ENCODE data around the gene BCL6.
A peak's percentile ranks its signal among the peaks of the same experiment; 100 is the strongest.

Gene BCL6

DNA sequence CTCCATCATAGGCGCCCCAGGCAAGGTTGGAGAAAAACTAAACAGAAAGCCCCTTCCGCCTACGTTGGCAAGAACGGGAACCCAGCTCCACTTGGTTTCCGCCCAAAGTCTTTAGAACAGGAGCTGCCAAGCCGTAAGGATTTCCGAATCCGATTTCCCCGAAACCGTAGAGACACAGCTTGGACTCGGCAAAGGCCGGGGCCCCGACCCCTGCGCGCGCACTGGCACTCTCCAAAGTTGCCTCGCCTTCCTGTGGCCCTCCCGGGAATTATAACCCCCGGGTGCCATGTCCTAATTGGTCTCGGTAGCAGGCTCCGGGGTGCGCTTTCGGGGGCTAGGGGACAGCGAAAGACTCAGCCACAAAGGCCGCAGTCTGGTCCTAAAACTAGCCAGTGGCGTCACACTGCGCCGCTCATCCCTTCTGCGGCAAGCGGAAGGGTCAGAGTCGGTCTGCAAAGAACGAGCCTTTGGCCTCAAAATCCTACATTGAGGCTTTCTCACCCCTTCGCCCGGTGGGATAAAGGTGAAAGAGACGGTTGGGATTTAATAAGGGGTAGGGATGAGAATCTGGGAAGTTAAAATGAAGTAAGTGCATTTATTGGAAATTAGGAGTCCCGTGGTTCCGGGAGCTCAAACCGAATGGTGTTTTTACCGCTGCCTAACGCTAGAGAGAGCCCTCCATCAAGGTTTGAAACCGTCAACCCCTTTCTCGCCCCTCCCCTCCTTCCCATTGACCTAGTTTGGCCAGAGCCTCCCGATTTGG lies 6.8 kb downstream of the BCL6 start:
- Histone ChIP-seq H4K20me1 (ENCODE audit: insufficient read depth, low read length, poor library complexity, severe bottlenecking) (peaks cover 78% of the 10 kb centered on the region), H3K4me3 (ENCODE audit: low read length, poor library complexity, severe bottlenecking) (peak overlapping the region; percentile 96), H2AFZ (ENCODE audit: low read length) (peak overlapping the region; percentile 61), H3K9me3 (ENCODE audit: insufficient read depth, low read depth, low read length) (no peaks in the 10 kb centered on the region), H3F3A (ENCODE audit: low read depth) (no peaks in the 10 kb centered on the region), H3K27me3 (ENCODE audit: insufficient read depth, low read length, poor library complexity, severe bottlenecking) (no peaks in the 10 kb centered on the region), H3K9me2 (replicated peaks; ENCODE audit: low read depth, low read length) (no peaks in the 10 kb centered on the region), H3K9ac (ENCODE audit: low read depth, low read length, poor library complexity, severe bottlenecking) (peak overlapping the region; percentile 91), H3K36me3 (ENCODE audit: insufficient read depth, low read length) (peaks cover 15% of the 10 kb centered on the region; the same call in 1 of the 2 replicates), H3K4me1 (ENCODE audit: insufficient read depth, low read length, poor library complexity, severe bottlenecking) (peaks cover 62% of the 10 kb centered on the region), H3K4me2 (ENCODE audit: low read depth, low read length, poor library complexity, severe bottlenecking) (peak overlapping the region; percentile 94), H3K79me2 (ENCODE audit: insufficient read depth, low read length) (peaks cover 94% of the 10 kb centered on the region)
- no peak for TF ChIP-seq EZH2phosphoT487 (IDR thresholded peaks at IDR 0.05; ENCODE audit: borderline replicate concordance)
- TF ChIP-seq, protein P1, sequence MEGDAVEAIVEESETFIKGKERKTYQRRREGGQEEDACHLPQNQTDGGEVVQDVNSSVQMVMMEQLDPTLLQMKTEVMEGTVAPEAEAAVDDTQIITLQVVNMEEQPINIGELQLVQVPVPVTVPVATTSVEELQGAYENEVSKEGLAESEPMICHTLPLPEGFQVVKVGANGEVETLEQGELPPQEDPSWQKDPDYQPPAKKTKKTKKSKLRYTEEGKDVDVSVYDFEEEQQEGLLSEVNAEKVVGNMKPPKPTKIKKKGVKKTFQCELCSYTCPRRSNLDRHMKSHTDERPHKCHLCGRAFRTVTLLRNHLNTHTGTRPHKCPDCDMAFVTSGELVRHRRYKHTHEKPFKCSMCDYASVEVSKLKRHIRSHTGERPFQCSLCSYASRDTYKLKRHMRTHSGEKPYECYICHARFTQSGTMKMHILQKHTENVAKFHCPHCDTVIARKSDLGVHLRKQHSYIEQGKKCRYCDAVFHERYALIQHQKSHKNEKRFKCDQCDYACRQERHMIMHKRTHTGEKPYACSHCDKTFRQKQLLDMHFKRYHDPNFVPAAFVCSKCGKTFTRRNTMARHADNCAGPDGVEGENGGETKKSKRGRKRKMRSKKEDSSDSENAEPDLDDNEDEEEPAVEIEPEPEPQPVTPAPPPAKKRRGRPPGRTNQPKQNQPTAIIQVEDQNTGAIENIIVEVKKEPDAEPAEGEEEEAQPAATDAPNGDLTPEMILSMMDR (conservative IDR thresholded peaks at IDR 0.05; ENCODE audit: low read length), result peak; percentile 89

DNA sequence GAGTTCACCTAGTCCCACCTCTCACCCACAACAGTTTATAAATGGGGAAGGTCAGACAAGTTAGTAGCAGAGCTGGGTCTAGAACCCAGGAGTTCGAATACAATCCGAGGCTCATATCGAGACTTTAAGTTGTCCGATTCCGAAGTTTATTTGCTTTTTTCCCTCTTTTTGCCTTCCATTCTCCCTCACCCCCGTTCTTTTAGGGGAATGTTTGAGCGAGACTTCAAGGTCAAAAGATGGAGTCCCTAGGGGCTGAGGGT lies 7.3 kb downstream of the BCL6 start:
- no peaks in the 10 kb centered on the region for H3F3A ChIP-seq (ENCODE audit: low read depth)
- peaks cover 73% of the 10 kb centered on the region for H4K20me1 ChIP-seq (ENCODE audit: insufficient read depth, low read length, poor library complexity, severe bottlenecking)
- peak overlapping the region; percentile 96 for H3K4me3 ChIP-seq (ENCODE audit: low read length, poor library complexity, severe bottlenecking)
- H3K79me2 ChIP-seq (ENCODE audit: insufficient read depth, low read length), result peaks cover 94% of the 10 kb centered on the region
- TF ChIP-seq, protein P1 (conservative IDR thresholded peaks at IDR 0.05; ENCODE audit: low read length), result no peak
- TF ChIP-seq EZH2phosphoT487 (IDR thresholded peaks at IDR 0.05; ENCODE audit: borderline replicate concordance), result no peak
- no peaks in the 10 kb centered on the region for H3K9me3 ChIP-seq (ENCODE audit: insufficient read depth, low read depth, low read length)
- H3K4me1 ChIP-seq (ENCODE audit: insufficient read depth, low read length, poor library complexity, severe bottlenecking), result peaks cover 62% of the 10 kb centered on the region
- peak overlapping the region; percentile 94 for H3K4me2 ChIP-seq (ENCODE audit: low read depth, low read length, poor library complexity, severe bottlenecking)
- H2AFZ ChIP-seq (ENCODE audit: low read length), result peak overlapping the region; percentile 61; the same call in 1 of the 2 replicates
- H3K9me2 ChIP-seq (replicated peaks; ENCODE audit: low read depth, low read length), result no peaks in the 10 kb centered on the region
- H3K27me3 ChIP-seq (ENCODE audit: insufficient read depth, low read length, poor library complexity, severe bottlenecking), result no peaks in the 10 kb centered on the region
- peaks cover 20% of the 10 kb centered on the region; the same call in 1 of the 2 replicates for H3K36me3 ChIP-seq (ENCODE audit: insufficient read depth, low read length)
- H3K9ac ChIP-seq (ENCODE audit: low read depth, low read length, poor library complexity, severe bottlenecking), result peak overlapping the region; percentile 91

DNA sequence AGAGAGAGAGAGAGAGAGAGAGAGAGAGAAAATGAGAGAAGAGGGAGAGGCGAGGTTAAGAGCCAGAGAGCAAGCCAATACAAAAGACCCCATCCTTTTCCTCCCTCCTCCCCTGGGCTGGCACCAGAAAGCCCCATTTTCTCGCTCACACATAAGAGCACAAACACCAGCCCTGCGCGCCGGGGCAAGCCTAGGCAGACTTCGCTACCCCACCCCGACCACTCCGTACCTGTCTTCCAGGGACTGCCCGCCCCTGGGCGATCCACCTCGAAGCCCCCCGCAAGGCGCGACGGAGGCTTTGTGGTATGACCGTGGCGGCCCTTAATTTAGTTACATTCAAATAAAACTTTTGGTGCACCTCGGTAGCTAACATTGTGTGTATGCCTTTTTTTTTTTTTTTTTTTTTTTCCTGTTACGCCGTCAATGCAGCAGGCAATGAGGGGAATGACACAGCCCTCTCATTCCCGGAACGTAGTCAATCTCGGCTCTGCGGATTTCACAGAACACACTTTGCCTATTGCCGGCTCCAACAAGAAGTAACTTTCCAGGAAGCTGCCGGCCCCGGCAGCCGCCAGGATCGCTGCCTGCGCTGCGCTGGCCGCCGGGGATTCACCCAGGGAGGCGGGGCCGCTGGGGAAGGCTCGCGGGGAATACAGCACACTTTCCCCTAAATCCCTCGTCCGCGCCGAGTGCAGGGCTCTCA lies 7.7 kb downstream of the BCL6 start:
- peak overlapping the region; percentile 96 for H3K4me3 ChIP-seq (ENCODE audit: low read length, poor library complexity, severe bottlenecking)
- no peaks in the 10 kb centered on the region for H3F3A ChIP-seq (ENCODE audit: low read depth)
- peak overlapping the region; percentile 94 for H3K4me2 ChIP-seq (ENCODE audit: low read depth, low read length, poor library complexity, severe bottlenecking)
- peaks cover 25% of the 10 kb centered on the region; the same call in 1 of the 2 replicates for H3K36me3 ChIP-seq (ENCODE audit: insufficient read depth, low read length)
- H2AFZ ChIP-seq (ENCODE audit: low read length), result no peak overlapping the region
- peaks cover 68% of the 10 kb centered on the region for H4K20me1 ChIP-seq (ENCODE audit: insufficient read depth, low read length, poor library complexity, severe bottlenecking)
- no peaks in the 10 kb centered on the region for H3K27me3 ChIP-seq (ENCODE audit: insufficient read depth, low read length, poor library complexity, severe bottlenecking)
- peak overlapping the region; percentile 91 for H3K9ac ChIP-seq (ENCODE audit: low read depth, low read length, poor library complexity, severe bottlenecking)
- no peak for TF ChIP-seq EZH2phosphoT487 (IDR thresholded peaks at IDR 0.05; ENCODE audit: borderline replicate concordance)
- TF ChIP-seq, protein P1 (conservative IDR thresholded peaks at IDR 0.05; ENCODE audit: low read length), result no peak
- H3K4me1 ChIP-seq (ENCODE audit: insufficient read depth, low read length, poor library complexity, severe bottlenecking), result peaks cover 58% of the 10 kb centered on the region
- no peaks in the 10 kb centered on the region for H3K9me3 ChIP-seq (ENCODE audit: insufficient read depth, low read depth, low read length)
- H3K9me2 ChIP-seq (replicated peaks; ENCODE audit: low read depth, low read length), result no peaks in the 10 kb centered on the region
- H3K79me2 ChIP-seq (ENCODE audit: insufficient read depth, low read length), result peaks cover 89% of the 10 kb centered on the region
